ENCODE results near the gene CADPS.

Gene CADPS

DNA sequence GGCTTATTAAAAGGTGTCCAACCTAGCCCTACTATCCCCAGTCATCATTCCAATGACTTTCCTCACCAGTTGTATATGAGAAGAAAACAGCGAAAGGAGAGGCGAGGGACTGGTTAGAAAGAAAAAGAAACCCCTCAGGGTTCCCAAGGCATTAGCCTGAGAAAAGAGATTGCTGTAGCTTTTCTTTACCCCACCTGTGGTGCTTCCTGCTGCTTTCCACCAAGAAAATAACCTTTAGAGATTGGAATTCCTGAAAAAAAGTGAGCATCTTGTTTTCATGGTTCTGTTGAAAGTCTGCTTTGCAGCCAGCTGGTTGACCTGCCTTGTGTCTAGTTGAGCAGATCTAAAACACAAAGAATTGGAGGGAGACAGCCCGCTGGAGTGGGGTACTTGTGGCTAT is 196.4 kb downstream of the CADPS start:
- no peak for DNase-seq

- DNase-seq, result no peak
These were observed 197.3 kb downstream of the CADPS start for GRCh38 chr3:62677926-62678325.

- DNase-seq, result no peak
These were observed 198.4 kb downstream of the CADPS start for GRCh38 chr3:62676689-62677271.

- DNase-seq, result no peak
These were observed 199.7 kb downstream of the CADPS start for GRCh38 chr3:62675492-62675891.

GRCh38 chr3:62672988-62673313 is 202.3 kb downstream of the CADPS start:
- no peak for DNase-seq

- no peak for DNase-seq
These were observed 202.8 kb downstream of the CADPS start for GRCh38 chr3:62672270-62672987.

DNA sequence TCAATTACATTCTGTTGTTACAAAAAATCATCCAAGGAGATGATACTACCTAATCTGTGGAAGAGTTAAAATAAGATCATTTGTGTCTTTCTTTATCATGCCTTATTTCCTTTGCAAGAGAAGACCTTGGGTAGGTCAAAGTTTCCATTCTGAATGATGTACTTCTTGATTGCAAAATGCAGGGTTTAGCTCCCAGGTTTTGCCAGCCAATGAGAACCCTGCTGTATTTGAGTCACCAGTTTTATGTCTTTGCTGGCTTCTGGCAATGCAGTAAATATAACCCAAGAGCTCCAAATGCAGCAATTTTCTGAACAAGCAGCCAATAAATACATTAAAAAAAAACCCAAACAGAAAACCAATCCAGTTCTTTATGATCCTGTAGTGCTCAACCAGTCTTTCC is 204.9 kb downstream of the CADPS start:
- no peak for DNase-seq

GRCh38 chr3:62669161-62669560 is 206.1 kb downstream of the CADPS start:
- no peak for DNase-seq

DNA sequence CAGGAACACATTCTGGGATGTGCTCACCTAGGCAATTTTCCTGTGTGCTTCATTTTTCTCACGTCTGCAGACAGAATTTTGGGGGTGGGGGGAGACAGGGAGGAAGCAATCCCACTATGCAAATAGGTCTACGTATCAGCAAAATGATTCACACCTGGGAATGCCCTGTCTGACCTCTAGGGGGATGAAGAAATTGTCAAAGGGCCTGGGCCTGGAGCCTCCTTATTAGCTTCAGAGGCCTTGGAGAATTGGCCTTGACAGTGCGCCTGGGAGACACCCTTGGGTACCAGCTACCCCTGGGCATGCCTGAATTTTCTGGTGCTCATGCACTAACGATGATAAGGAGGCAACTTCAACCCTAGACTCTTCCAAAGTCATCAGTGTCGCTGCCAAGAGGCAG is 207.5 kb downstream of the CADPS start:
- DNase-seq, result no peak

- no peak for DNase-seq
These were observed 209.4 kb downstream of the CADPS start for GRCh38 chr3:62665627-62666437.

DNA sequence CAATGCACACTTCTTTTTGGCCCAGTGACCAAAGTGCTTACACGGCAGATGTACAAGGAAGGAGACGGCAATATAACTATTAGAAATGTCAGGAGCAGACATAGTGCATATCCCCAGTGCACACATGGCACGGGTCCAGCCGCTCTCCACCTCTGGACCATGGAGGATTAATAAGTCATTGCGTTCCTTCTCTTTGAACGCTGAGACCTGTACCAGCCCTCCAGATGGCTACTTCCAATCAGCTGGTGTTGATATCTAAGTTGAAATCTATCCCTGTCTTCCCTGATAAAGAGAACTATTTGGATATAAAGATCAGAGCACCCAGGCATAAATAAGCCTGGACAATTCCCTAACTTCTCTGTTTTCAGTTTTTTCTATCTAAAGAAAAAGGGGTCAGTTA is 212.5 kb downstream of the CADPS start:
- no peak for DNase-seq

DNA sequence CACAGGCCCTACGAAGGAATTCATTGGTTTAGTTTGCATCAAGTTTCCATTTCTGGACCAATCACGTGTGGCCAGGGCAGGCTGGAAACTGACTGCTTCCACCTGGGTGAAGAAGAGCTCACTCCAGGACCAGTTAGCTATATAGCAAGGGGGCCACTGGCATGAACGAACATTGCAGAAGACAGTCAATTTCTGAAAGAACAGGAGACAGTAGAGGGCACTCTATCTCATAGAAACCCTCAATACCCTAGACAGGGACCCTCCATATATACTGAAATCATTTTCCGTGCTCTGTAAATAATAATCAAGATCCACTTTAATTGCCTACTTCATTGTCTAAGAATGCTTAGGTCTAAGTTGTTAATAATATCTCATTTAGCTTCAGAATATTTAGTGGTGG is 215.6 kb downstream of the CADPS start:
- no peak for DNase-seq

DNA sequence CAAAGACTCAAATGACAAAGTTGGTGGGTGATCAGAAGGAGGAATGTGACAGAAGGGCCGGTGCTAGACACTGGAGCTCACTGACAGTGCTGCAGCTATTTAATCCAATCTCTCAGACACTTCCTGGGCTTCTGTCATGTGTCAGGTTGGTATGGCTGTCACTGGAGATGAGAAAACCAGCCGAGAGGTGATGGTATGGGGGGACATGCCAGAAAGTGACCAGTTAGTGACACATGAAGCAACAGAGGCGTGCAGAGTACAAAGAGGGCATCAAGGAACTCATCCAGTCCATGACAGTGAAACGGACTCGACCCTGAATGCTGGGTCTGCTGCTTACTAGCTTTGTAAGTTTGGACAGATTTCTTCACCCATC is 219.5 kb downstream of the CADPS start:
- no peak for DNase-seq

DNA sequence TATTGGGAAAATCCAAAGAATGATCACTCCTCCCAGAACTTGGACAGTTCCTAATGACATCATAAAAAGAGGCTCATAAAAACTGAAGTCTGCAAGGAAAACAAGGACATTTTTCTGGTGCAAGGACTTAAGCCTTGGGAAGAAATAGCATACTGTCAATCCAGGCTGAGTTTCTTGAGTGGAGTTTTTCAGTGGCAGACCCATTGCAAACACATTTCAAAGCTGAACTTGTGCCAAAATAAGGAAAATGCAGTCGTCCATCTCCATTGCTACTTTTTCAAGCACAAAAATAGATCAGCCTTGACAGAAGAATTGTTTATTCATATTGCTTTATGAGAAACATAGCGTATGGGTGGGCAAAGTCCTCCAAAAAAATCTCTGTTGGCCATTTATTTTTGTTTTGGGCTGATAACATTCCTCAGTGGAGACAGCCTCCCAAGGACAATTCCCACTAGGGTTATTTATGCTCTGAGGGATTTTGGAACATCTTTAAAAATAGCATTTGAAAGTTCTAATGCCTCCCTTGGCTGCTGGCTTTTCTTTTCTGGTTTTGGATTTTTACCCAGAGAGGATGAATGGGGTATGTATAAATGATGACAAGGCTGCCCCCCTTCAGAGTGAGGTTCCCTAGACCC is 220.0 kb downstream of the CADPS start:
- no peak for DNase-seq

DNA sequence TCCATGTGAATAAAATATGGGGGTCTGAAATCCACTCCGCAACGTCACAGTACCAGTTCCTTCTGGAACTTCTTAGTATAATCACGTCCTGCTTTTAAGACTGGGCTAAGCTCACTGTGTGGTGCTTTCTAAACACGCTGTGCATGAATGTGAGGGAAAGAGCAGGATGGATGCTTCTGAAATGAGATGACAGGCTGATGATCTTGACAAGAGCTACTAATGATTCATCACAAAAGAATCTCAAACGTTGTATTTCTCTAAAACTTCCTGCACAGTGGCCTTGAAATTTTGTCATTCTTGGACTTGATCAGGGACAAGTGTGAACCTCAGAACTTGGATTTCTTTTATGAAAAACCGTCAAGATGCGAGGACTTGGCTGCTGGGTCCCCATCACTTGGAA is 221.4 kb downstream of the CADPS start:
- DNase-seq, result no peak

DNA sequence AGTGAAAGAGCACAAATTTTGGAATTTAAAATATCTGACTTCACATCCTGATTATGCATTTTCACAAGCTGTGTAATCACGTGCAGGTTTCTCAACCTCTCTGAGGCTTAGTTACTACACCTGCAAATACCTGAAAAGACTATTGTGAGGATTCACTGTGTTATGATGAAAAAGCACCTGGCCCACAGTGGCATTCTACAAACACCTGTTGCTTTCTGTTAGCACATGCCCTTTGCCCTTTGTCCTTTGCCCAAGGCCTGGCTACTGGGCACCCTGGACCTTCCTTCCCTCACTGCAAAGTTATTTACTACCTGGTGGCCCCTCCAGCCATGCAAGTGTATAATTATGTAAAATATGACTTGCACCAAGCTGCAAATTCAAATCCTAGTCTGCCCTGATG is 227.5 kb downstream of the CADPS start:
- no peak for DNase-seq

GRCh38 chr3:62644493-62644892 is 230.7 kb downstream of the CADPS start:
- DNase-seq, result no peak

GRCh38 chr3:62638316-62638715 is 236.9 kb downstream of the CADPS start:
- DNase-seq, result no peak

- DNase-seq, result no peak
These were observed 238.9 kb downstream of the CADPS start for GRCh38 chr3:62636235-62636826.

DNA sequence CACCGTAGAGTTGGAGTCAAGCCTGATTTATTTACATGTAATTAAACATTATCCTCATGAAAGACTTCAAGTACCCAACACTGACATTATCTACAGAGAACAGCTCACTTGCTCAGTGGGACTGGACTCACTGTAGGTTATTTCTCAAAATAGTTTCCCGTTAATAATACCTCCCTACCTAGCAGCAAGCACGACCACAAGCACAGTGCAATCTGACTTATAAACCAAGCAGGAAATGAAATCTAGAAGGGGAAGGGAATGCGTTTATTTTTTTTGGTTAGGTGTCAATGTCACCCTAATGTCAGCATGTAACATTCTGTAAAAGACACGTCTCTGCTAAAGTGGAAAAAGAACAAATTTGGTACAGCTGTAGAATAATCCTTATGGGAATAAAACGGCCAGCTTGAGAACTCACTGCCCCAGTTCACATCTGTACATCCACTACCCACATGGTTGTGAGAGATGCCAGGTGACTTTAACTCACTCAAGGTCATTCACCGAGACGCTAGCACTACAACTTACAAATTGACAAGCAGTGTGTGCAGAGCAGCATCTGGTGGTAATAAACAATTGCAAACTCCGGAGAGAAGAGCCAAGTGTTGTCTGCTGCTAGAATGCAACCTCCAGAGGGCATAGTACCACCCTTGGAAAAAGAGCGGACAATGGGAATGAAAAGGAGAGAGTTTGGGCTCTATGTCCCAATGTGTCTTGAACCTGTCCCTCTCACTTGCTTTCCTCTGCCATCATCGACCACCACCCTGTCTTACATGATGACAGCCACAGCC is 242.5 kb downstream of the CADPS start:
- DNase-seq, result no peak

DNA sequence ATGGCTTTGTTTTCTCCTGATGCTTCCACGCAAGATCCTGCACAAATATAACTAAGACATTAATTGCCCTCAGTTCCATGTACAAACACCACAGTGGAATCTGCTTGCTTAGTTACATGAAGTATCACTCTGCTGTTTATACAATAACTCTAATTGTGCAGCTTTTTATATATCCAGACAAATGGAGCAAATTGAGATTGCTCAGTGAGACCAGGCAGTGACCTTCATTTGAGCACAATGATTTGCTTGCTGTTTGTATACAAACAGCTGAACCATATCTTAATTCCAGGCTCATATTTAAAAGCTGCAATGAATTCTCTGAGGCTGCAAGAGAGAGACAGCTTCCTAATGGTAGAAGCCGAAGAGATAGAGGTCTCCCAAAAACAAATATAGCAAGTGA is 243.7 kb downstream of the CADPS start:
- DNase-seq, result no peak

GRCh38 chr3:62630664-62631063 is 244.6 kb downstream of the CADPS start:
- no peak for DNase-seq

DNA sequence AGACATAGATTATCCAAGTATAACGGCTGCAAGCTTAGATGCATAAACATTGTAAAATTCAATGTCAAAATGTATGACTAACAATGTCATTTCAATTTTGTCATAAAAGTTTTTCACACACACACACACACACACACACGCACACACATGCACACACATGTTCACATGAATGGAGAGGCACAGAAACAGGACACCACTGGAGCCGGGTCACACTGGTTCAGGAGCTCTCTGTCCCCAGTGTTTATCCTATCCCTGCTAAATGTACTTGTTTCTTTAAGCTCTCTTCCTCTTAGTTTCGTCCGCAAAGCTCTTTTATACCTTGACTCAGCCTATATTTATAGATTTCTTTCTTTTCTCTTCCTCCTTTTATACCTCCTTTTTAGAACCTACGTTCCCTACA is 249.9 kb downstream of the CADPS start:
- DNase-seq, result no peak

Measured in stimulated activated CD4-positive, alpha-beta T cell treated with anti-CD3 and anti-CD28 coated beads, Interleukin-4, amount 100 ng/mL, for 1 hour (primary cell).